Body of pancreas (tissue), 4 donors: Measurements from ENCODE around the gene KCNF1. TPM values are rescaled to one million over a fixed set of nuclear protein-coding genes. Genes with fewer than 3 reads are reported as not detected.

Experiments
- ATAC-seq: fragments of 150-250 bp; one replicate; pipeline ENCODE4 v1.9.1; 2016
- DNase-seq, 4 donors: peaks; one replicate each; pipeline ENCODE4 v3.0.0-alpha.2; 2019
- H3K27ac ChIP-seq, 4 donors: fragments of 200-600 bp; sonication (generic); 1 replicate in 3 of 4; 2 replicates in 1 of 4; pipeline versions ENCODE4 v1.5.1 to v1.6.1; 2016 to 2019; ENCODE audit warnings: mild to moderate bottlenecking in 1 of 4, mixed read lengths in 1 of 4, moderate library complexity in 1 of 4
- H3K27me3 ChIP-seq, 2 donors: fragments of 200-600 bp; sonication (generic); one replicate each; pipeline ENCODE4 v1.6.0; 2016; ENCODE audit warnings: mild to moderate bottlenecking in 1 of 2
- H3K36me3 ChIP-seq, 2 donors: fragments of 200-600 bp; sonication (generic); replicated peaks in 1 of 2; 2 replicates each; pipeline ENCODE4 v1.5.1; 2016; ENCODE audit warnings: low read depth in 2 of 2; ENCODE audit not compliant: insufficient read depth in 1 of 2
- H3K4me1 ChIP-seq: fragments of 200-600 bp; sonication (generic); one replicate; pipeline ENCODE4 v1.6.0; 2016
- H3K4me3 ChIP-seq, 2 donors: fragments of 200-600 bp; sonication (generic); 1 replicate in 1 of 2; 2 replicates in 1 of 2; pipeline ENCODE4 v1.5.1; 2016 to 2019
- H3K9me3 ChIP-seq, 3 donors: fragments of 200-600 bp; sonication (generic); 1 replicate in 2 of 3; 2 replicates in 1 of 3; pipeline ENCODE4 v1.5.1; 2016
- CTCF ChIP-seq, 7 experiments: fragments of 450-650 bp in 4 of 7; fragments of 200-600 bp in 3 of 7; sonication (generic) in 3 of 7; IDR thresholded peaks; one replicate each; pipeline ENCODE4 v1.5.1; 2016 to 2019; ENCODE audit warnings: antibody characterized with exemption in 7 of 7
- POLR2A ChIP-seq, 3 donors: fragments of 450-650 bp; IDR thresholded peaks; one replicate each; pipeline ENCODE4 v1.6.1; 2016; ENCODE audit warnings: antibody characterized with exemption in 3 of 3, mild to moderate bottlenecking in 2 of 3
- WGBS, 2 donors: methylation state at CpG; one replicate each; pipeline ENCODE4 v1.1.5; 2017; 5-methylcytosine and 5-hydroxymethylcytosine counted together
- intact Hi-C: fragments of 100-400 bp; cut with DNase I; formaldehyde crosslinking; loops from one replicate; pipeline ENCODE4 v1.15.1; 2023
- total RNA-seq, 2 donors: library from RNA; depleted of rRNA; stranded (reverse); fragments of >200 nt; gene quantifications; one replicate each; pipeline ENCODE4 v1.1.0, GENCODE V29; 2016

The KCNF1 gene
- total RNA-seq, 2 donors from 2014 or later = 5.3 TPM; not detected in 1

GRCh38 chr2:10930721-10931516, 19.2 kb downstream of the KCNF1 start:
- intact Hi-C loops = no loop called here
- 70 to 78% methylated on average over 12 of the region's 12 CpGs for WGBS, 2 donors
- Histone ChIP-seq H3K27ac (no peak overlapping the region), H3K9me3 (no peaks in the 10 kb centered on the region), H3K36me3 (no peaks in the 10 kb centered on the region), H3K4me3 (no peak overlapping the region), H3K4me1 (no peaks in the 10 kb centered on the region), H3K27me3 (no peaks in the 10 kb centered on the region)
- DNase-seq (no peak), ATAC-seq (no peak)
- TF ChIP-seq POLR2A (IDR thresholded peaks at IDR 0.05) = no peak
- TF ChIP-seq CTCF (IDR thresholded peaks at IDR 0.05) = no peak

- no peaks in the 10 kb centered on the region for H3K27me3 ChIP-seq
- H3K27ac ChIP-seq = no peak overlapping the region
- DNase-seq (no peak), ATAC-seq (no peak)
- no peaks in the 10 kb centered on the region for H3K4me1 ChIP-seq
- no peak overlapping the region for H3K4me3 ChIP-seq
- TF ChIP-seq CTCF (IDR thresholded peaks at IDR 0.05) (no peak), POLR2A (IDR thresholded peaks at IDR 0.05) (no peak)
- H3K9me3 ChIP-seq = no peaks in the 10 kb centered on the region
- intact Hi-C loops = no loop called here
- 81 to 84% methylated on average over 6 to 14 of the region's 14 CpGs for WGBS, 2 donors
- no peaks in the 10 kb centered on the region for H3K36me3 ChIP-seq
These were observed 20.0 kb downstream of the KCNF1 start for GRCh38 chr2:10931710-10932255.

GRCh38 chr2:10932345-10933151, 20.8 kb downstream of the KCNF1 start:
- WGBS, 2 donors = 76 to 79% methylated on average over 17 of the region's 17 CpGs
- DNase-seq = no peak
- intact Hi-C loops = no loop called here

GRCh38 chr2:10933700-10934225, 22.0 kb downstream of the KCNF1 start:
- 89 to 93% methylated on average over 10 to 11 of the region's 11 CpGs for WGBS, 2 donors
- intact Hi-C loops = no loop called here
- DNase-seq = no peak
- Histone ChIP-seq H3K4me1 (no peaks in the 10 kb centered on the region), H3K36me3 (no peaks in the 10 kb centered on the region), H3K4me3 (no peak overlapping the region), H3K27ac (no peak overlapping the region), H3K9me3 (peaks cover 0 to under 1% (median 0%) of the 10 kb centered on the region in 3 donors), H3K27me3 (no peaks in the 10 kb centered on the region)
- ATAC-seq = no peak
- TF ChIP-seq POLR2A (IDR thresholded peaks at IDR 0.05) (no peak), CTCF (IDR thresholded peaks at IDR 0.05) (no peak)

More at GRCh38 chr2:10932345-10933151, 20.8 kb downstream of the KCNF1 start:
- no peaks in the 10 kb centered on the region for H3K4me1 ChIP-seq
- no peak overlapping the region for H3K4me3 ChIP-seq
- TF ChIP-seq POLR2A (IDR thresholded peaks at IDR 0.05) (no peak), CTCF (IDR thresholded peaks at IDR 0.05) (no peak)
- no peaks in the 10 kb centered on the region for H3K36me3 ChIP-seq
- ATAC-seq = no peak
- H3K27ac ChIP-seq = no peak overlapping the region
- no peaks in the 10 kb centered on the region for H3K9me3 ChIP-seq
- no peaks in the 10 kb centered on the region for H3K27me3 ChIP-seq
